A549 (cell line): ENCODE measurements around the gene ASAP2.

Experiments used
- CHD4 ChIP-seq: fragments of 200-600 bp; sonication (generic); IDR thresholded peaks from 2 replicates; pipeline ENCODE4 v1.6.1; 2016; ENCODE audit warnings: antibody characterized with exemption, mild to moderate bottlenecking, borderline replicate concordance
- TF ChIP-seq, protein P1 (sequence below): fragments of >200 bp; sonication (Bioruptor Twin); formaldehyde crosslinking; IDR thresholded peaks from 3 replicates; pipeline ENCODE4 v1.6.1; 2016

DNA sequence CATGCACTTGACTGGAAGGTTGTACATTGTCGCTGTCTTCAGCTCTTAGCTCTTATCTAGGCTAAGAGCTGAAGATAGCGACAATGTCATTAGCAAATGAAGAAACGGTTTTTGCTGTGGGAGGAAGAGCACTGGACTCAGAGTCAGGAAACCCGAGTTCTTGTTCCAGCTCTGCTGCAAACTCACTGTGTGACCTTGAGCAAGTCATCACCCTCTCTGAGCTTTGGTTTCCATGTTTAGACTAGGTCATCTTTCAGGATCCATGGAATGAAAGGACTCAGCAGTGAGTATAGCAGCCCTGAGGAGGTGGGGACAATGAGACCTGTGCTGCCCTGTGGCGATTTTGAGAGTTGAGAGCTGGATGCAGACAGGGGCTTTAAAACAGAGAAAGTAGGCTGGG, 85.3 kb downstream of the ASAP2 start:
- no peak for TF ChIP-seq CHD4
- TF ChIP-seq, protein P1, sequence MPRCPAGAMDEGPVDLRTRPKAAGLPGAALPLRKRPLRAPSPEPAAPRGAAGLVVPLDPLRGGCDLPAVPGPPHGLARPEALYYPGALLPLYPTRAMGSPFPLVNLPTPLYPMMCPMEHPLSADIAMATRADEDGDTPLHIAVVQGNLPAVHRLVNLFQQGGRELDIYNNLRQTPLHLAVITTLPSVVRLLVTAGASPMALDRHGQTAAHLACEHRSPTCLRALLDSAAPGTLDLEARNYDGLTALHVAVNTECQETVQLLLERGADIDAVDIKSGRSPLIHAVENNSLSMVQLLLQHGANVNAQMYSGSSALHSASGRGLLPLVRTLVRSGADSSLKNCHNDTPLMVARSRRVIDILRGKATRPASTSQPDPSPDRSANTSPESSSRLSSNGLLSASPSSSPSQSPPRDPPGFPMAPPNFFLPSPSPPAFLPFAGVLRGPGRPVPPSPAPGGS, result no peak
